HG02973 (cell line): Measurements from ENCODE around the gene ALPI.

ENCODE experiments used
- ATAC-seq: cut with Tn5 transposase; IDR thresholded peaks from one replicate; pipeline ENCODE4 v1.9.1; 2021; ENCODE audit warnings: moderate library complexity; ENCODE audit not compliant: unreplicated experiment

The ALPI gene

GRCh38 chr2:232483923-232484627 is 28.1 kb downstream of the ALPI start:
- no peak for ATAC-seq

GRCh38 chr2:232484628-232485347 is 28.8 kb downstream of the ALPI start:
- ATAC-seq: no peak

GRCh38 chr2:232485348-232485756 is 29.4 kb downstream of the ALPI start:
- ATAC-seq: no peak

- ATAC-seq: no peak
These were observed 30.0 kb downstream of the ALPI start for GRCh38 chr2:232485757-232486557.

- no peak for ATAC-seq
These were observed 30.8 kb downstream of the ALPI start for GRCh38 chr2:232486558-232487384.

GRCh38 chr2:232487385-232488096 is 31.6 kb downstream of the ALPI start, which contains the start of gene ECEL1:
TSS of gene ECEL1 (minus strand) at chr2:232487834. CDS start at chr2:232486653, 1,181 bp downstream.
- ATAC-seq: no peak

- no peak for ATAC-seq
These were observed 32.3 kb downstream of the ALPI start for GRCh38 chr2:232488097-232488711.

GRCh38 chr2:232488721-232489300 is 32.9 kb downstream of the ALPI start:
- ATAC-seq: no peak

GRCh38 chr2:232489516-232490220 is 33.7 kb downstream of the ALPI start:
- ATAC-seq: no peak

GRCh38 chr2:232490221-232491138 is 34.5 kb downstream of the ALPI start:
- ATAC-seq: no peak

- no peak for ATAC-seq
These were observed 35.3 kb downstream of the ALPI start for GRCh38 chr2:232491139-232491780.

GRCh38 chr2:232492236-232492848 is 36.4 kb downstream of the ALPI start:
- no peak for ATAC-seq

GRCh38 chr2:232492963-232493700 is 37.2 kb downstream of the ALPI start:
- ATAC-seq: no peak

GRCh38 chr2:232493701-232494474 is 37.9 kb downstream of the ALPI start:
- no peak for ATAC-seq

- no peak for ATAC-seq
These were observed 38.6 kb downstream of the ALPI start for GRCh38 chr2:232494542-232494941.
